Measurements from ENCODE around the gene MRPL54.
"Not testable (repeated sequence)": the region's sequence is repeated elsewhere in the genome, so short reads cannot be mapped to it uniquely, and the experiment has no call there.

MRPL54 gene

GRCh38 chr19:3761382-3762129 is 926 bp upstream of the MRPL54 start, which contains the start of gene APBA3:
TSS of gene APBA3 (minus strand) at chr19:3761692. CDS start at chr19:3760264, 1,428 bp downstream.
- DNase-seq (ENCODE audit: insufficient read length) (peak; percentile 94), FAIRE-seq (peak; percentile 91)

GRCh38 chr19:3762130-3762473 is 380 bp upstream of the MRPL54 start:
- TF ChIP-seq POLR2A (IDR thresholded peaks at IDR 0.05; ENCODE audit: low read depth, low read length), result no peak
- TF ChIP-seq POLR2AphosphoS5 (IDR thresholded peaks at IDR 0.05; ENCODE audit: low read depth, low read length), result no peak
- no peak for TF ChIP-seq TAF1 (IDR thresholded peaks at IDR 0.05; ENCODE audit: borderline replicate concordance, low read depth, low read length)
- no peak for FAIRE-seq
- no peak for DNase-seq (ENCODE audit: insufficient read length)

More at GRCh38 chr19:3761382-3762129, 926 bp upstream of the MRPL54 start, which contains the start of gene APBA3:
- no peak for TF ChIP-seq TAF1 (IDR thresholded peaks at IDR 0.05; ENCODE audit: borderline replicate concordance, low read depth, low read length)
- peak; percentile 54; the same call in 1 of the 2 replicates for TF ChIP-seq POLR2AphosphoS5 (IDR thresholded peaks at IDR 0.05; ENCODE audit: low read depth, low read length)
- TF ChIP-seq POLR2A (IDR thresholded peaks at IDR 0.05; ENCODE audit: low read depth, low read length), result peak; percentile 79

DNA sequence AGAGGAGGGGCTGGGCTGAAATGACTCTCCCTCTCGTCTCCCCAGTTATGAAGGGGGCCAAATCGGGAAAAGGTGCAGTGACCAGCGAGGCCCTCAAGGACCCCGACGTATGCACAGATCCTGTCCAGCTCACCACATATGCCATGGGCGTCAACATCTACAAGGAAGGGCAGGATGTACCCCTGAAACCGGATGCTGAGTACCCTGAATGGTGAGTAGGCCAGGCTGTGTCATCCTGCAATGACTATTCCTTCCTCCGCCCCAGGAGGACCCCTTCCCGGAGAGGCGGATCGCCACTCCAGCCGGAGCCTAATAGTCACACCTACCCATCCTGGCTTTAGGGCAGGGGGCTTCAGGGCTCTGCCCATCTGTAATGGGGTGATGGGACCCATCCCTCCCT is 2.6 kb downstream of the MRPL54 start:
- TF ChIP-seq POLR2AphosphoS5 (IDR thresholded peaks at IDR 0.05; ENCODE audit: low read depth, low read length), result no peak
- no peak for TF ChIP-seq POLR2A (IDR thresholded peaks at IDR 0.05; ENCODE audit: low read depth, low read length)
- TF ChIP-seq TAF1 (IDR thresholded peaks at IDR 0.05; ENCODE audit: borderline replicate concordance, low read depth, low read length), result no peak
- no peak for FAIRE-seq

GRCh38 chr19:3765757-3766156 is 3.3 kb downstream of the MRPL54 start:
- DNase-seq (ENCODE audit: insufficient read length); FAIRE-seq: not testable (repeated sequence)

More for the DNA sequence above, 2.6 kb downstream of the MRPL54 start:
- no peak for DNase-seq (ENCODE audit: insufficient read length)

DNA sequence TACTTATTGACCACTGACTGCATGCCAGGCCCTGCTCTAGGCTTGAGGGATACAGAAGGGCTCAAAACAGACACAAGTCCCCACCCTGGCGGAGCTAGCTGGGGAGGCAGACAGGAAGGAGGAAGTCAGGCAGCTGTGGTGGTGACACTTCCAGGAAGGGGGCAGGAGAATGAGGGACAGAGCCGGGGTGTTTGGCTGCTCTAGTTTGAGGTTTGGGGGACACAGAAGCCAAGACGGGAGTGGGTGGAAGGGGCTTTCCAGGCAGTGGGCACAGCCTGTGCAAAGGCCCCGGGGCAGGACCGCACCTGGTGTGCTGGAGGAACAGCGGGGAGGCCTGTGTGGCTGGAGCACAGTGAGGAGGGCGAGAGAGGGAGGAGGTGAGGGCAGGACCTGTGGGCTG is 4.0 kb downstream of the MRPL54 start:
- FAIRE-seq (no peak), DNase-seq (ENCODE audit: insufficient read length) (no peak)
- TF ChIP-seq POLR2A (IDR thresholded peaks at IDR 0.05; ENCODE audit: low read depth, low read length) (no peak), TAF1 (IDR thresholded peaks at IDR 0.05; ENCODE audit: borderline replicate concordance, low read depth, low read length) (no peak), POLR2AphosphoS5 (IDR thresholded peaks at IDR 0.05; ENCODE audit: low read depth, low read length) (no peak)

GRCh38 chr19:3767050-3767449 is 4.6 kb downstream of the MRPL54 start:
- TF ChIP-seq POLR2AphosphoS5 (IDR thresholded peaks at IDR 0.05; ENCODE audit: low read depth, low read length) (no peak), POLR2A (IDR thresholded peaks at IDR 0.05; ENCODE audit: low read depth, low read length) (no peak), TAF1 (IDR thresholded peaks at IDR 0.05; ENCODE audit: borderline replicate concordance, low read depth, low read length) (no peak)
- DNase-seq (ENCODE audit: insufficient read length), result no peak
- no peak for FAIRE-seq

GRCh38 chr19:3768015-3768747 is 5.7 kb downstream of the MRPL54 start:
- no peak for TF ChIP-seq POLR2AphosphoS5 (IDR thresholded peaks at IDR 0.05; ENCODE audit: low read depth, low read length)
- no peak for TF ChIP-seq TAF1 (IDR thresholded peaks at IDR 0.05; ENCODE audit: borderline replicate concordance, low read depth, low read length)
- TF ChIP-seq POLR2A (IDR thresholded peaks at IDR 0.05; ENCODE audit: low read depth, low read length), result no peak
- DNase-seq (ENCODE audit: insufficient read length) (no peak), FAIRE-seq (no peak)

DNA sequence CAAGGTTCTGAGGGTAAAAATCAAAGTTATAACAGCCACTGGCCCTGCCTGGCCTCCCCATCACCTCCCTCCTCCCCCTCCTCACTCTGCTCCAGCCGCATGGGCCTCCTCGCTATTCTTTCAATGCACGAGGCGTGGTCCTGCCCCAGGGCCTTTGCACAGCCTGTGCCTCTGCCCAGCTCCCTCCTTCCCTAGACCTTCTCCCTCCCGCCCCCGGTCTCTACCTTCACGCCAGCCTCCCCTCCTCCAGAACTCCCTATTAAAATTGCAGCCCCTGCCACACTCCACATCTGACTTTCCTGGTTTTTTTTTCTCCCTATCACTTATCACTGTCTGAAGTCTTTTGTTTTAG is 6.2 kb downstream of the MRPL54 start:
- FAIRE-seq, result no peak
- no peak for TF ChIP-seq POLR2AphosphoS5 (IDR thresholded peaks at IDR 0.05; ENCODE audit: low read depth, low read length)
- no peak for TF ChIP-seq TAF1 (IDR thresholded peaks at IDR 0.05; ENCODE audit: borderline replicate concordance, low read depth, low read length)
- TF ChIP-seq POLR2A (IDR thresholded peaks at IDR 0.05; ENCODE audit: low read depth, low read length), result no peak
- no peak for DNase-seq (ENCODE audit: insufficient read length)

DNA sequence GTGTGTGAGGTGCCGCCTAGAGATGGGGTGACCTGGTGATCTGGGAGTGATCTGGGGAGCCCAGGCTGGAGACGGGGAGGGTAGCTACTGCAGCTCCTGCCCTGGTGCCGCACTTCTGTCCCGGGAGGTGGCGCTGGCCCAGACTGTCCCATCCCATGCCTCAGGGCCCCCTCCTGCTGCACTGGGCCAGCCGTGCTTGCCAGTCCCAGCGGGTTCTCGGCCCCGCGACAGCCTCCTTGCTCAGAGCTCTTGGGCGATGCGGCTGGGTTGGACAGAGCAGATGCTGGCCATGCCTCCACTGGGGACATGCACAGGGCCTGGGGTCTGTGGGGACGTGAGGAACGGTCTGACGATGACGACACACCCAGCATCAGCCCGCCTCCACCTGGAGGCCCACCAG is 7.0 kb downstream of the MRPL54 start:
- DNase-seq (ENCODE audit: insufficient read length) (no peak), FAIRE-seq (no peak)
- TF ChIP-seq TAF1 (IDR thresholded peaks at IDR 0.05; ENCODE audit: borderline replicate concordance, low read depth, low read length) (no peak), POLR2AphosphoS5 (IDR thresholded peaks at IDR 0.05; ENCODE audit: low read depth, low read length) (no peak), POLR2A (IDR thresholded peaks at IDR 0.05; ENCODE audit: low read depth, low read length) (no peak)

- DNase-seq (ENCODE audit: insufficient read length) (no peak), FAIRE-seq (no peak)
Measured at GRCh38 chr19:3770136-3770999, 7.9 kb downstream of the MRPL54 start.

More at GRCh38 chr19:3770136-3770999, 7.9 kb downstream of the MRPL54 start:
- no peak for TF ChIP-seq POLR2AphosphoS5 (IDR thresholded peaks at IDR 0.05; ENCODE audit: low read depth, low read length)
- TF ChIP-seq POLR2A (IDR thresholded peaks at IDR 0.05; ENCODE audit: low read depth, low read length), result no peak
- no peak for TF ChIP-seq TAF1 (IDR thresholded peaks at IDR 0.05; ENCODE audit: borderline replicate concordance, low read depth, low read length)
